GM21786 (cell line): ENCODE measurements around the gene RPH3AL.

Source experiments
- ATAC-seq: cut with Tn5 transposase; IDR thresholded peaks from one replicate; pipeline ENCODE4 v1.9.1; 2021; ENCODE audit not compliant: unreplicated experiment

The RPH3AL gene, protein sequence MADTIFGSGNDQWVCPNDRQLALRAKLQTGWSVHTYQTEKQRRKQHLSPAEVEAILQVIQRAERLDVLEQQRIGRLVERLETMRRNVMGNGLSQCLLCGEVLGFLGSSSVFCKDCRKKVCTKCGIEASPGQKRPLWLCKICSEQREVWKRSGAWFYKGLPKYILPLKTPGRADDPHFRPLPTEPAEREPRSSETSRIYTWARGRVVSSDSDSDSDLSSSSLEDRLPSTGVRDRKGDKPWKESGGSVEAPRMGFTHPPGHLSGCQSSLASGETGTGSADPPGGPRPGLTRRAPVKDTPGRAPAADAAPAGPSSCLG

DNA sequence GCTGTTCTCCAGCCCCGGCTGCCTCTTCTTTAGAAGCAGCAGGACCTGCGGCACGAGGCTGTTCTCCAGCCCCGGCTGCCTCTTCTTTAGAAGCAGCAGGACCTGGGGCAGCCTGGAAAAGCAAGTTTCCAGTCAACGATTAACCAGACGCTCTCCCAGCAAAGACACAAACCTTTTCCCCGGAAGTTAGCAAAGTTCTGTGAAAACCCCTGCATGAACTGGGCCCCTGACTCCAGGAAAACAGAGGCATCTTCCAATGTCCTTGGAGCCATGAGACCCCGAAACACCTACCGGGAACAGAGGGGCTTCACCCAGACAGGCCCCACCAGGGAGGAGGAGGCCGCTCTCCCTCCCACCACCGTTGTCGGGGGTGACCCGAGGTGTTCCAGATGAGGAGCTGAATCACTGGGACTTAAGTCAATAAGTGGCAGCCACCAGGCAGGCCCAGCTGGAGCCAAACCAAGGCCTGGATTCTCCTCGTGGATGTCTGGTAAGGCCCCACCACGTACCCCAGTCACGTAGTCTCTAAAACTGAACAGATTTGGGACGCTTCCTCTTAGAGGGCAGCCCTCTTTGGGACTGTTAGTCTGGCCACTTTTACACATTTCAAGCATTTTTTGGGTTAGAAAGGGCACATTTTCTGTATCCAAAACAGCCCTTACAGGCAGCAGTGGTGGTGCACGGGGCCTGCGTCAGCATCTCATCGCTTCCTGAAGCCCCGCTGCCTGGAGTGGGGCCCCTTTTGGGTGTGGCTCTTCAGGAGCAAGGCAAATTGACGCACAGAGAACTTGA is at the start of gene RPH3AL:
TSS of gene RPH3AL (minus strand) at position 387 of the 792 bp plus-strand sequence. CDS start 25,264 bp downstream, outside the sequence.
- ATAC-seq: no peak

DNA sequence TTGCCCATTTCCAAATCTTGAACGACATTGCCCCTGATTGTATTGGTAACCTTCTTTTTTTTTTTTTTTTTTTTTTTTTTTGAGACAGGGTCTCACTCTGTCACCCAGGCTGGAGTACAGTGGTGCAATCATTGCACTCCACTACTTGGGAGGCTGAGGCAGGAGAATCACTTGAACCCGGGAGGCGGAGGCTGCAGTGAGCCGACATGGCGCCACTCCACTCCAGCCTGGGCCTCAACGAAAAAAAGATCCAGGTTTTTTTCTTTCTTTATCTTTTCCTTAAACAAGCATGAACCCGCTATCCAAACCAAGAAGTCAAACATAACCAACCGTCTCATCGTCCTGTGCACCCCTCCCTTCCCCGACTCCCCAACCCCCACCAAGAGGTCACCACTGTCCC is 47.6 kb upstream of the RPH3AL start:
- no peak for ATAC-seq

DNA sequence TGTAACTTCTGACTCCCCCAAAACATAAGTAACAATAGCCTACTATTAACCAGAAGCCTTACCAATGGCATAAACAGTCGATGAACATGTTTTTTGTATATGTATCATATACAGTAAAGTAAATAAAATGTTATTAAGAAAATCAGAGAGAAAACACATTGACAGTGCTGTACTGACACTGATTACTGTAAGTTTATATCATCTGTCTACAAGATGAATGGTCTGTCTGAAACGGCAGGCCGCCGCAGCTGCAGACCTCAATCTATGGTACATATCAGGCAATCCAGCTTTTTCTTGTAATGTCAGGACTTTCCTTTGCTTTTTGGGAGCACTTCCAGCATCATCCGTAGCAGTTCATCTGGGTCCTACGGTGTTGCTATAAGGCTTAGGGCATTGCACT is 44.2 kb upstream of the RPH3AL start:
- no peak for ATAC-seq

DNA sequence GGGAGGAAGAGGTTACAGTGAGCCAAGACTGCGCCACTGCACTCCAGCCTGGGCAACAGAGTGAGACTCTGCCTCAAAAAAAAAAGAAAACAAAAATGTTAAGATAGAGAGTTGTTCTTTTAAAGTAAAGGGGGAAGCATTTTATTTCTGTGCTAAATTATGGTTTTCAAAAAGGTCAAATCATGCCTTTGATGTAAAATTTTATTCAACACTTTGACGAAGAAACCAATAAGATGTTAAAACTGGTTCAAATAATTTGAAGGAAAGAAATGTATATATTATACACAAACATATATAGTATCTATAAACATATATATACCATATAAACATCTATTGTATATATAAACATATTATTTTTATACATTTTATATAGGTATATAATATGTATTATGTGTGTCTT is 43.4 kb upstream of the RPH3AL start:
- ATAC-seq: no peak

DNA sequence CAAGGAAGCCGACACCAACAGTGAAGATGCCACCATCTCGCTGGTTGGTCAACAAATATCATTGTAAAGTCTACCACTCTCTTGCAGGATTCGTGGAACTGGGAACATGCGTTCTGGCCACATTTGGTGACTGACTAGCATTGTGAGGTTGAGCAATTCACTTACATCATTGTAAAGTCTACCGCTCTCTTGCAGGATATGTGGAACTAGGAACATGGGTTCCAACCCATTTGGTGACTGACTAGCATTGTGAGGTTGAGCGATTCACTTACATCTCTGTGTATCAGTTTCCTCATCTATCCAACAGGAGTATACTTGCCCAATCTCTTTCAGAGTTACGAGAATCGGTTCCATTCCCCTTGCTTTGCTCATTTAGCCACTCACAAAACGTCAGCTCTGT is 42.6 kb upstream of the RPH3AL start:
- no peak for ATAC-seq

DNA sequence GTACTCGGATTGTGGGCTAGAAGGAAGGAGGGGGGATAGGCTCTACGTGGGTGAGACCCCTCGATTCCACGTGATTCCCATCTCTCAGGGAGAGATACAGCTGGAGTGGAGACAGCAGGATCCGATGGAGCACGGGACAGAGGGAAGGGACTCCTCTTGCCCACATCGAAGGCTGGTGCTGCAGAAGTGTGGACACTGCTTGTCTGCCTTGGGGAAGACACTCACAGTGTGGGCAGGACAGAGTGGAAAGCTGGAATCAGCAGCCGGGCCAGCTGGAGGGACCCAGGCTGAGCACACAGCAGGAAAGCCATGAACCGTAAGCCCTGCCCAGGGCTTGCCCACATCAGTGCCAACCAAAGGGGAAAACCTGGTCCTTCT is 42.1 kb upstream of the RPH3AL start:
- ATAC-seq: no peak

DNA sequence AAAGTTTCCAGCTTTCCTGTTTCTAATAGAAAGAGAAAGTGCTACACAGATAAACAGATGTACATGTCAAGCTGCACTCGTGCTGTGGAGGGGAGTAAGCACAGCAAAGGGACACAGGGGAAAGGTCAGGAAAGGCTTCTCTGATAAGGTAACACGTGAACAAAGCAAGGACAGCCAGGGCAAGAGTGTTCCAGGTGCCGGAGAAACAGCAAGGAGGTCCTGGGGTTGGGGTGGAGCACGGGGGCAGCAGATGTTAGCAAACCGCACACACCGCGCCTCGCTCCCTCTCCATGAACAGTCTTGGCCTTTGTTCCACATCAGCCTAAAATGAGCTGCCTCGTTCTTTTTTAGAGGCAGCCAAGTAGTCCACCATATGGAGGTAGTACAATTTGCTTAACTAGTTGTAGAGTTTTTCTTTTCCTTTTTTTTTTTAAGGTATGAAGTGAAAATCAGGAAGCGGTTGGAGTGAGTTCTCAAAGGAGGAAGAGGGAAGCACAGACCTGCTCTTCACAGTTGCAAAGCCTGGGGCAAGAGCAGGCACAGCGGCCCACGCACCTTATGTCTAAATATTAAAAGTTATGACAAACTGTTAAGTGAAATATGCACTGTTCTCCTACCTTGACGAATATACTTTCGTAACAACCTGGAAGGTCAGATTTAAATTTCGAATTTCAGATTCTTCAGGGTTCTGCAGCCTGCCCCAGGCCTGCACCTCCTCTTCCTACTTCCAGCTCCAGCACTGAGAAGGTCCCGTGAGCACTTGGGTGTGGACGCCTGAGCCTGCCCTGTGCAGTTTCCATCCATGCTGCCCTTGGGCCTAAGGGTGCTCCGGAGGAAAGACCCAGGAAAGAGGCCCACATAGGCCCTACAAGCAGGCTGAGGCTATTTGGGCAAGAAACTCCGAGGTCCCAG is 41.5 kb upstream of the RPH3AL start:
- no peak for ATAC-seq

DNA sequence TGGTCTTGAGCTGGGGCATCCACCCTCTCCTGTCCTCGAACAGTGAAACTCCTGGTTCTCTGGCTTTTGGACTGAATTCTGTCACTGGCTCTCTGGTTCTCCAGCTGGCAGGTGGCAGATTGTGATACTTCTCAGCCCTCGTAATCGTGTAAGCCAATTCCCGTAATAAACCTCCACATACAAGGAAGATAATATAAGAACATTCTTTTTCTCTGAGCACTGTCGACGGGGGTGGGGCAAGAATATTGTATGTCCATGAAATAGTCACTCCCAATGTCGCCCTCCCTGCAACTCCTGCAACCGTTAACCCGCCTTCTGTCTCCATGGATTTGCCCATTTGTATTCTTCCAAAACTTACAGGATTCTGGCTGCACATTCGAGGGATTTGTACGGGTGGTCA is 39.2 kb upstream of the RPH3AL start:
- ATAC-seq: no peak

DNA sequence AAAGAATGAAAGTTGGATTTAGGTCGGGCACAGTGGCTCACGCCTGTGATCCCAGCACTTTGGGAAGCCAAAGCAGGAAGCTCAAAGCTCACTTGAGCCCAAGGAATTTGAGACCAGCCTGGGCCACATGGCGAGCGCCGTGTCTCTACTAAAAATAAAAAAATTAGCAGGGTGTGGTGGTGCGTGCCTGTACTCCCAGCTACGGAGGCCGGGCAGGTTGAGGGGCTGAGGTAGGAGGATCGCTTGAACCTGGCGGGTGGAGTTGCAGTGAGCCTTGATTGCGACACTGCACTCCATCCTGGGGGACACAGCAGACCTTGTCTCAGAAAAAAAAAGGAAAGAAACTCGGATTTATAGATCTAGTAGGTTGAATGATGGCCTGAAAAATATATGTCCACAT is 37.4 kb upstream of the RPH3AL start:
- ATAC-seq: no peak

DNA sequence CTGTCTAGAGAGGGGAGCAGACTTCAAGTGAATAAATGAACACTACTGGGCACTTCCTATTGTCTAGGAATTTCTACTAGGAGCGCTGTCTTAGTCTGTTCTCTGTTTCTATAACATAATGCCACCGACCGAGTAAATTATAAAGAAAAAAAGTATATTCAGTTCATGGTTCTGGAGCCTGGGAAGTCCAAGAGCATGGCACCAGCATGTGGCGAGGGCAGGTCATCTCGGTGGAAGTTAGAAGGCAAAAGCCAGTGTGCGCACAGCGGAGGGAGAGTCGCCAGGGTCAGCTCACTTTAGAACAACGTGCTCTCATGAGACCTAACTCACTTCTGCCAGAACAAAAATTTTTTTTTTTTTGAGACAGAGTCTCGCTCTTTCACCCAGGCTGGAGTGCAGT is 35.5 kb upstream of the RPH3AL start:
- no peak for ATAC-seq

DNA sequence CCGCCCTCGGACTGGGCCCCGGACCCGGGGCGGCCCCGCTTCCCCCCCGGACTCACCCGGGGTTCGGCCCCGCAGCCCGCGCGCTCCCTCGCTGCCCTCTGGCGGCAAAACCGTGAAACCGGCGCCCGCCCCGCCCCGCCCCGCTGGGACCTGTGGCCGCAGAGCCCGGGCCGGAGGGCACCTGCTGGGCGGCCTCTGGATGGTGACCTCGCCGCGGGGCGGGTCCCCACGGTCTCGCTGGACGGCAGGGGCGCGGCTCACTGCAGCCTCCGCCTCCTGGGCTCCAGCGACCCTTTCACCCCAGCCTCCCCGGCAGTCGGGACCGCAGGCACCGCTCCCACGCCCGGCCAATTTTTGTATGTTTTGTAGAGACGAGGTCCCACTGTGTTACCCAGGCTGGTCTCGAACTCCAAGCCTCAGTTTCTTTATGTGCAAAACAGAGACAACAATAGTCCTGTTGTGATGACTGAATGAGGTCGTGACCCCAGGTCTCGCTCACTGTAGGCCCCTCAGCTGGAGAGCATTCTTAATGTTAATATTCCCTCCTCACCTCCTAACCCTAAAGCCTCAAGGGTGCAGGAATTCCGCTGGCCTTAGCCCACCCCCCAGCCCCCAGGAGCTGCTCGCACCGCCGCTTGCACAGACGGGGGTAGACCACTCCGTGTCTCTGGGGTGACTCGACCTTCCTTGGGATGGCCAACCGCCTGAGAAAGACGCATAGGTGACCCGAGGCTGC is 33.7 kb upstream of the RPH3AL start:
- ATAC-seq: no peak

DNA sequence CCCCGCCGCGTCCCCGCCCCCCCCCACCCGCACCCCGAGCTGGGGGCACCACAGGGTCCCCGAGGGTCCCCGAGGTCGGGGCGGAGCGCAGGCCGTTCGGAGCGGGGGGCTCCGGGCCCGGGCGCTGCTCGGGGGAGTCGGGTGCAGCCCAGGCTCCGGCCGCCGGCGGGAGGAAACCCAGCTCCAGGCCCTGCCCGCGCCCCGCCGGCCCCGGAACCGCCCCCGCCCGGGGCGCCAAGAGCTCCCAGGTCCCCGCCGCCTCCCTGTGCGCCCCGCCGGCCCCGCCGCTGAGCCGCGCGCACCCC is 33.2 kb upstream of the RPH3AL start:
- no peak for ATAC-seq

DNA sequence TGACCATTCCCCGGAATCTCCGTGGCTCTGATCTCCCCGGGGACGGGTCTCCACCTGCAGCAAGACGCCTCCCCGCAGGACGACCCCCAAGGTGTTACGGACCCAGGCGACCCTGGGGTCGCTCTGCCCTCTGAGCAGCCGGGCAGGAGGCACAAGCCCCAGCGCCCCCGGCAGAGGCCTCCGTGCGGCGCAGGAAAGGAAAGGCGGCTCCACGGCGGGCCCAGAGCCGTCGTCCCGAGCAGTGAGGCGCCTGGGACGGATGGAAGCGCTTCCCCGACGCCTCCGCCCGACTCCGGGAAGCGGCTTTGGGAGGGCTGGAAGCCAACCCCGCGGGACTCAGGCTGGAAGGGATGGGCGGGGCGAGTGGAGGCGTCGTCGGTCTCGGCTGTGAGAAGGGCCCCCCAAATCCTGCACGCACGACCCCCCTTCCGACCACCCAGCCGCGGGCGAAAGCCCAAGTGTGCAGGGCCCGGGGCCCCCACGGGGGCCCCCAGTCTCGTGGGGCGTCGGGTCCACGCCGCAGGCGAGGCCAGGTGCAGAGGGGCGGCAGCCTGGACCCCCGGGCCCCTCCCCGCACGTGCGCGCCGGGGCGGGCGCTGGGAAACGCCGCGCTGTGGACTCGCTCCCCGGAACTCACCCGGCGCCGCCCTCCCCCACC is 32.7 kb upstream of the RPH3AL start:
- ATAC-seq: no peak

DNA sequence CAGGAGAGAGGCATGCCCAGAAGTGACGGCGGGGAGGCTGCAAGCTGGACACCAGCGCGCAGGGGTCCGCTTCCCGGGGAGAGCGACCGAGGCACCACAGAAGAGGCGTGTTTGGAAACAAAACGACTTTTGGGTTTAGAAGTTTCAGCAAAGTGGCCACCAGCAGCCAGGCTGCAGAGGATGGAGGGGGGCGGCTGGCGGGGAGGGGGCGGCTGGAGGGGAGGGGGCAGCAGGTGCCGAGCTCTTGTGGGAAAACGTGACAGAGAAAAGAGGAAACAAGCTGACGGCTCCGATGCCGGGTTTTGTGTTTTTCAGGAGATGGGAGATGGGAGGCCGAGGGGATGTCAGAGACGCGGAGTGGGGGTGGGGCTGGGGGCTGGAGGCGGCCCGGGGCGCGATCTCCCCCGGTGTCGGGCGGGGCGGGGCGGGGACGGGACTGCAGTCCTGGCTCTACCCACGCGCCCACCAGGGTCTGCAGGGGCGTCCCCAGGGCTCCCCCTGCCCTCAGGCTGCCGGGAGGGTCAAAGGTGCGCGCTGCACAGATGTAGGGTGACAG is 32.1 kb upstream of the RPH3AL start:
- ATAC-seq: no peak

DNA sequence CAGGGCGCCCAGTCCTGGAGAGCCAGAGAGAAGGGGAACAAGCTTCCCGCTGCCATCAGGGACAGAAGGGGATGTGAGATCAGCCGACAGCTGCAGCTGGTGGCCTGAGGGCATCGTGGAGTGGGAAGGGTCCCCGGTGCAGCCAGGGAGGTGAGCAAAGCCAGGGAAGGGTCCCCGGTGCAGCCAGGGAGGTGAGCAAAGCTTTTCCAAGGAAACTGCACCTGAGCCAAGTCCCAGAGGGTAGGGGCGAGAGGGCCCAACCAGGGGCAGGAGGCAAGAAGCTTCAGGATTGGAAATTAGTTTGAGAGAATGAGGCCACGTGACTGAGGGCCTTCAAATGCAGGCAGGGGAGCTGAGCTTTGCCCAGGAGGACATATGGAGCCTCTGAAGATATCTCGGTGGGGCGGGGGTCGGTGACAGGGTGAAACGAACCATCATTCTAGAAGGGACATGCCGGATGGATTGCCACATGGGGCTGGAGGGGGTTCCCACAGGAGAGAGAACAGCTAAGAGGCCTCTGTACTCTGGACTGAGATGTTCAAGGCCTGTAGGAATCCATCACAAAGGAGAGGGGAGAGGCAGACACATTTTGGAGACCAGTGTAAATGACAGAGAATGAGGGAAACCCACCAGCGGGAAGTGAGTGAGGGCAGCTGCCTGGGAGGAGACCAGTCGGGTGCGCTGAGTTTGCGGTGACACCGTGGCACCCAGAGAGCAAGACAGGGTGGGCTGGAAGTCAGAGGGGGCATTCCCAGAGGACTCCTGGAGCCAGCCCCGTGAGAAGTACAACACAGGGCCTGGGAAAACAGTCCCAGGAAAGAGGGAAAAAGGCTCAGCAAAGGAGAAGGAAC is 31.4 kb upstream of the RPH3AL start:
- no peak for ATAC-seq

DNA sequence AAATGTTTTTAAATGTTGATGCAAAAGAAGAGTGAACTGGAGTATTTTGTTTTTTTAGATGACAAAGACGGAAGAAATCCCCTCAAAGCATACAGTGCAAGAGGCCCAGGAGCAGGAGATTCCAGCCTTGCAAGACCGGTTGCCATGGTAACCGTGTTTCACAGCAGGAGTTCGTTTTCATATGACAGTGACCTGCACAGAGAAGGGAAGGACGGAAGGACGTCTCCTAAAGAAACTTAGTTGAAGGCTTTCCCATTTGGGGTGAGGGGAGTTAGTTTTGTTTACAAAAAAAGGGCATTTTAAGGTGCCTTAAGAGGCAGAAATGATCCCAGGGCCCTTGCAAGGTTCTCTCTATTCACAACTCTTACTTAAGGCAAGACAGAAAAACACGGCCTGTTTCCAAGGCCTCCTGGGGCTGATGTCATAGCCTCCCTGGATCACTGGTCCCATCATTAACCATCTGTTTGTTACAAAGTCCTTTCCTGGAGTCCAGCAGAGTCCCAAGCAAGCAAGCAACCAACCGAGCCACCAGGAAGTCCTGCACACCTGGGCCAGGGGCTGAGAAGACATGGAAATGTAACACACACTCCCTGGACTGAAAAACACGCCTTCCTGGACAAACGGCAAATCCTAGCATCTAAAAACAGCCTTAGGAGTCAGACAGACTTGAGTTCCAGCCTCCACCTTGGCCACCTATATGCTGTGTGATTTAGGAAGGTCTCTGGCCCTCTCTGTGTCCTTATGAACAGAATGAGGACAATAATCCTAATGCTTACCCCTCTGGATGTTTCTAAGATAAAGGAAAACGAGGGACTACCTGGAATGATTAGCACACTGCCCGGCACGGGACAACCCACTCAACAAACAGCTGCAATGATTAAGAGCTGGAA is 30.3 kb upstream of the RPH3AL start:
- no peak for ATAC-seq

DNA sequence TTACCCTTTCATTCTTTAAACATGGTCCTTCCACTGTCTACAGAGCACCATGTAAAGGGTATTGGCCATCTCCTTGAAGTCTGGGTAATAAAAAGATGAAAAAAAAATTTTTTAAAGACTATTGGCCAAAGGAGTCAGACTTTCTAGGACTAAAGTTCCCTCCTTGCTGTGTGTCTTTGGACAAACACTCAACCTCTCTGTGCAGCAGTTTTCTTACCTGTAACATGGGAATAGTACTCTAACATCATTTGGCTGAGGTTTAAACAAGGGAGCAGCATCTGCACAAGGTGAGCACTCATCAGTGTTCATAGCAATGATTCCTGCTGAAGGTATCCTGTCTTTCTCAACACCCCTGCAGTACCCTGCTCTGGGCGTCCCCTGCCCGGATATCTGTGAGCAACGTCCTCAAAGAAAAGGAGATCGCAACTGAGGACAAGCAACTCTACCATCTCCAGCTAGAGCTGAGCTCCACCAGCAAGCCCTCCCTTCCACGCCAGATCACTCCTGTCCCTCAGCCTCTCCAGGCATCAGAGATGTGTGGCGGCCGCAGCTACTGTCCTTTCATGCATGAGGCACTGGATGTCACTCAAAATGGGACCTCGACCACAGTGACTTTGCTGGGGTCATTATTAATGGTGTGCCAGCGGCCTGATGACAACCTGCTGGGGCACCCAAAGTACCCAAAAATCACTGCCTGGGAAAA is 29.5 kb upstream of the RPH3AL start:
- no peak for ATAC-seq

DNA sequence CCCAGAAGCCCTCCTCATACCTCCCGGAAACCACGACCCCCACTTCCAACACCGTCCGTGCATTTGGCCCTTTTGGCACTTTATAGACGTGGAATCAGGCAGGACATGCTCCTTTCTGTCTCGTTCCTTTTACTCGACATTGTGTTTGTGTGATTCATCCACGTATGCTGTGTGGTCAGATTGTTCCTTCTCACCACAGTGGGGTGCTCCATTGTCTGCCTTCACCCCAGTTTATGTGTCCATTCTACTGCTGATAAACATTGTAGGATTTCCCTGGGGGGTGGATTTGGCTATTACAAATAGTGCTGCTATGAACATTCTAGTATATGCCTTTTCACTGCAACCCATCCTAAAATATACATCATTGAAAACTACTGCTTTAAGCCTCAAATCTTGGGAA is 28.9 kb upstream of the RPH3AL start:
- no peak for ATAC-seq
